ENCODE data around the gene SHOC2.

GRCh38 chr10:110931769-110932381 is 12.5 kb downstream of the SHOC2 start:
- no peak for TF ChIP-seq CTCF (IDR thresholded peaks at IDR 0.05)
- TF ChIP-seq POLR2A (IDR thresholded peaks at IDR 0.05) = no peak
